Neural crest cell (in vitro differentiated cells): ENCODE data around the gene HAX1. TPM values are rescaled to one million over a fixed set of nuclear protein-coding genes. Genes with fewer than 3 reads are reported as not detected.

Experiments used
- DNase-seq: peaks from one replicate; pipeline ENCODE4 v3.0.0; 2021; ENCODE audit warnings: low read depth, mixed read lengths, low spot score
- H3K27ac Mint-ChIP-seq: one replicate; pipeline ENCODE4 v1.8.0; 2021; ENCODE audit warnings: mild to moderate bottlenecking, mixed read lengths; ENCODE audit not compliant: unreplicated experiment
- H3K27me3 Mint-ChIP-seq: 2 replicates; pipeline ENCODE4 v1.8.0; 2021; ENCODE audit warnings: low read depth, mild to moderate bottlenecking, mixed read lengths
- H3K36me3 Mint-ChIP-seq: 2 replicates; pipeline ENCODE4 v1.8.0; 2021; ENCODE audit warnings: low read depth, mild to moderate bottlenecking, mixed read lengths
- H3K4me1 Mint-ChIP-seq: 2 replicates; pipeline ENCODE4 v1.8.0; 2021; ENCODE audit warnings: mixed read lengths
- H3K4me3 Mint-ChIP-seq: one replicate; pipeline ENCODE4 v1.8.0; 2021; ENCODE audit warnings: mild to moderate bottlenecking, mixed read lengths
- H3K9me3 Mint-ChIP-seq: 2 replicates; pipeline ENCODE4 v1.8.0; 2021; ENCODE audit warnings: mixed read lengths
- CTCF ChIP-seq: fragments of 200-600 bp; sonication (generic); conservative IDR thresholded peaks from 2 replicates; pipeline ENCODE4 v1.5.0; 2021; ENCODE audit warnings: antibody characterized with exemption, mild to moderate bottlenecking
- total RNA-seq: library from RNA; stranded (reverse); gene quantifications from 2 replicates; pipeline ENCODE4 v1.2.1, GENCODE V29; 2021

The HAX1 gene
- total RNA-seq, 1 donor from 2014 or later: 63.4 TPM

GRCh38 chr1:154241703-154242351 is 30.6 kb upstream of the HAX1 start:
- Mint-ChIP-seq H3K4me1 (no peaks in the 10 kb centered on the region), H3K4me3 (no peak overlapping the region), H3K27me3 (no peaks in the 10 kb centered on the region), H3K36me3 (peaks cover 26% of the 10 kb centered on the region), H3K9me3 (no peaks in the 10 kb centered on the region), H3K27ac (no peak overlapping the region)
- no peak for TF ChIP-seq CTCF
- DNase-seq: no peak

- DNase-seq: no peak
- no peak overlapping the region for H3K27ac Mint-ChIP-seq
- H3K4me3 Mint-ChIP-seq: no peak overlapping the region
- no peaks in the 10 kb centered on the region for H3K9me3 Mint-ChIP-seq
- H3K36me3 Mint-ChIP-seq: peaks cover 16% of the 10 kb centered on the region
- H3K4me1 Mint-ChIP-seq: no peaks in the 10 kb centered on the region
- TF ChIP-seq CTCF: no peak
- H3K27me3 Mint-ChIP-seq: no peaks in the 10 kb centered on the region
These were observed 18.8 kb upstream of the HAX1 start for GRCh38 chr1:154253671-154254070.

GRCh38 chr1:154256686-154257085 is 15.7 kb upstream of the HAX1 start:
- peaks cover 22% of the 10 kb centered on the region for H3K36me3 Mint-ChIP-seq
- no peaks in the 10 kb centered on the region for H3K4me1 Mint-ChIP-seq
- H3K27ac Mint-ChIP-seq: no peak overlapping the region
- no peaks in the 10 kb centered on the region for H3K9me3 Mint-ChIP-seq
- no peak overlapping the region for H3K4me3 Mint-ChIP-seq
- DNase-seq: no peak
- no peak for TF ChIP-seq CTCF
- no peaks in the 10 kb centered on the region for H3K27me3 Mint-ChIP-seq

GRCh38 chr1:154258784-154259183 is 13.6 kb upstream of the HAX1 start:
- Mint-ChIP-seq H3K4me1 (no peaks in the 10 kb centered on the region), H3K36me3 (peaks cover 24% of the 10 kb centered on the region), H3K9me3 (no peaks in the 10 kb centered on the region), H3K27ac (no peak overlapping the region), H3K27me3 (no peaks in the 10 kb centered on the region), H3K4me3 (no peak overlapping the region)
- no peak for DNase-seq
- TF ChIP-seq CTCF: no peak

- H3K9me3 Mint-ChIP-seq: no peaks in the 10 kb centered on the region
- no peak overlapping the region for H3K27ac Mint-ChIP-seq
- no peaks in the 10 kb centered on the region for H3K4me1 Mint-ChIP-seq
- H3K4me3 Mint-ChIP-seq: no peak overlapping the region
- no peaks in the 10 kb centered on the region for H3K27me3 Mint-ChIP-seq
- DNase-seq: no peak
- TF ChIP-seq CTCF: no peak
- H3K36me3 Mint-ChIP-seq: peaks cover 19% of the 10 kb centered on the region
These were observed 12.3 kb upstream of the HAX1 start for GRCh38 chr1:154260127-154260526.
